HepG2 (cell line): ENCODE results near the gene SLC6A6.

Experiments
- BRD4 ChIP-seq: sonication (generic); formaldehyde crosslinking; IDR thresholded peaks from 2 replicates; pipeline ENCODE4 v1.4.0; 2020; ENCODE audit warnings: missing genetic modification reagents
- CENPX ChIP-seq: sonication (generic); formaldehyde crosslinking; IDR thresholded peaks from 2 replicates; pipeline ENCODE4 v1.9.0; 2021; ENCODE audit warnings: mild to moderate bottlenecking, missing genetic modification reagents, moderate library complexity
- ETV5 ChIP-seq: IDR thresholded peaks from 2 replicates; pipeline ENCODE4 v1.6.1; 2018; ENCODE audit warnings: missing biosample characterization, missing genetic modification reagents, inconsistent platforms, borderline replicate concordance
- HCFC1 ChIP-seq: fragments of 150-350 bp; IDR thresholded peaks from 2 replicates; pipeline ENCODE4 v1.6.1; 2014; ENCODE audit warnings: low read depth, low read length
- IKZF1 ChIP-seq: fragments of 450-650 bp; IDR thresholded peaks from 2 replicates; pipeline ENCODE4 v1.7.1; 2016
- KDM4B ChIP-seq: sonication (generic); formaldehyde crosslinking; IDR thresholded peaks from 2 replicates; pipeline ENCODE4 v1.4.0; 2020; ENCODE audit warnings: missing genetic modification reagents
- NFE2L2 ChIP-seq: fragments of 150-350 bp; IDR thresholded peaks from 2 replicates; pipeline ENCODE4 v1.6.1; 2014; ENCODE audit warnings: low read length
- NR2C2 ChIP-seq: sonication (generic); formaldehyde crosslinking; IDR thresholded peaks from 2 replicates; pipeline ENCODE4 v1.4.0; 2020; ENCODE audit warnings: missing genetic modification reagents, mild to moderate bottlenecking, moderate library complexity, borderline replicate concordance
- RAD21 ChIP-seq: fragments of 450-650 bp; formaldehyde crosslinking; IDR thresholded peaks from 2 replicates; pipeline ENCODE4 v1.5.0; 2020; ENCODE audit warnings: mild to moderate bottlenecking
- SP2 ChIP-seq: sonication (generic); formaldehyde crosslinking; IDR thresholded peaks from 2 replicates; pipeline ENCODE4 v1.5.1; 2020; ENCODE audit warnings: mild to moderate bottlenecking, missing genetic modification reagents
- ZKSCAN1 ChIP-seq: fragments of 150-350 bp; IDR thresholded peaks from 2 replicates; pipeline ENCODE4 v1.6.1; 2014; ENCODE audit warnings: low read length
- TF ChIP-seq, protein P1 (sequence below): sonication (generic); formaldehyde crosslinking; IDR thresholded peaks from 2 replicates; pipeline ENCODE4 v1.5.0; 2020; ENCODE audit warnings: mild to moderate bottlenecking, missing genetic modification reagents, moderate library complexity

DNA sequence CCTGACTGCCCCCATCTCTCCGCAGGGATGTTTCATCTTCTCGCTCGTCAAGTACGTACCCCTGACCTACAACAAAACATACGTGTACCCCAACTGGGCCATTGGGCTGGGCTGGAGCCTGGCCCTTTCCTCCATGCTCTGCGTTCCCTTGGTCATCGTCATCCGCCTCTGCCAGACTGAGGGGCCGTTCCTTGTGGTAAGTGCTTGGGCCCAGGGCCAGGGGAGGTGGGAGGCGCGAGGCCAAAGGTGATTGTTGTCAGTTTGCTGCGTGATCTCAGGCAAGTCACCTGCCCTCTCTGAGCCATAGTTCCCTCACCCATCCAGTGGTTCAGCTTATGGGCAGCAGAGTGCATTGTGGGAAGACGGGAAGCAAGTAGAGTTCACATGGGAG lies 79.2 kb downstream of the SLC6A6 start:
- no peak for TF ChIP-seq KDM4B (CRISPR knock-in tag)
- no peak for TF ChIP-seq RAD21 (CRISPR knock-in tag)
- TF ChIP-seq IKZF1 = no peak
- TF ChIP-seq HCFC1 = no peak
- TF ChIP-seq, protein P1, sequence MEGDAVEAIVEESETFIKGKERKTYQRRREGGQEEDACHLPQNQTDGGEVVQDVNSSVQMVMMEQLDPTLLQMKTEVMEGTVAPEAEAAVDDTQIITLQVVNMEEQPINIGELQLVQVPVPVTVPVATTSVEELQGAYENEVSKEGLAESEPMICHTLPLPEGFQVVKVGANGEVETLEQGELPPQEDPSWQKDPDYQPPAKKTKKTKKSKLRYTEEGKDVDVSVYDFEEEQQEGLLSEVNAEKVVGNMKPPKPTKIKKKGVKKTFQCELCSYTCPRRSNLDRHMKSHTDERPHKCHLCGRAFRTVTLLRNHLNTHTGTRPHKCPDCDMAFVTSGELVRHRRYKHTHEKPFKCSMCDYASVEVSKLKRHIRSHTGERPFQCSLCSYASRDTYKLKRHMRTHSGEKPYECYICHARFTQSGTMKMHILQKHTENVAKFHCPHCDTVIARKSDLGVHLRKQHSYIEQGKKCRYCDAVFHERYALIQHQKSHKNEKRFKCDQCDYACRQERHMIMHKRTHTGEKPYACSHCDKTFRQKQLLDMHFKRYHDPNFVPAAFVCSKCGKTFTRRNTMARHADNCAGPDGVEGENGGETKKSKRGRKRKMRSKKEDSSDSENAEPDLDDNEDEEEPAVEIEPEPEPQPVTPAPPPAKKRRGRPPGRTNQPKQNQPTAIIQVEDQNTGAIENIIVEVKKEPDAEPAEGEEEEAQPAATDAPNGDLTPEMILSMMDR (CRISPR knock-in tag) = no peak
- no peak for TF ChIP-seq ETV5 (CRISPR knock-in tag)
- TF ChIP-seq NFE2L2 = no peak
- no peak for TF ChIP-seq ZKSCAN1
- TF ChIP-seq CENPX (CRISPR knock-in tag) = no peak
- no peak for TF ChIP-seq SP2 (CRISPR knock-in tag)
- TF ChIP-seq NR2C2 (CRISPR knock-in tag) = no peak
- no peak for TF ChIP-seq BRD4 (CRISPR knock-in tag)
